Retinal pigment epithelial cell (primary cell): ENCODE results near the gene ARHGAP26.
"Not testable (repeated sequence)": the region's sequence is repeated elsewhere in the genome, so short reads cannot be mapped to it uniquely, and the experiment has no call there.

Experiments used
- DNase-seq: peaks from one replicate; pipeline ENCODE4 v3.0.0-alpha.2; 2010; ENCODE audit warnings: low read depth
- H3K4me3 ChIP-seq: 2 replicates; pipeline ENCODE4 v1.5.1; 2011; ENCODE audit warnings: mild to moderate bottlenecking, low read length, control low read depth, moderate library complexity
- CTCF ChIP-seq: conservative IDR thresholded peaks from 2 replicates; pipeline ENCODE4 v1.5.1; 2011; ENCODE audit warnings: low read depth, low read length, control low read depth, inconsistent platforms

Gene ARHGAP26

GRCh38 chr5:142994218-142994617 lies 224.0 kb downstream of the ARHGAP26 start:
- H3K4me3 ChIP-seq = no peak overlapping the region
- no peak for TF ChIP-seq CTCF
- DNase-seq = no peak

GRCh38 chr5:142995621-142996020 lies 225.4 kb downstream of the ARHGAP26 start:
- H3K4me3 ChIP-seq, DNase-seq: not testable (repeated sequence)

GRCh38 chr5:142997591-142997990 lies 227.4 kb downstream of the ARHGAP26 start:
- TF ChIP-seq CTCF = no peak
- H3K4me3 ChIP-seq = no peak overlapping the region
- DNase-seq = no peak

- no peak for DNase-seq
- H3K4me3 ChIP-seq = no peak overlapping the region
- TF ChIP-seq CTCF = no peak
Measured at GRCh38 chr5:142998316-142999020, 228.3 kb downstream of the ARHGAP26 start.

- not testable (repeated sequence) for DNase-seq, H3K4me3 ChIP-seq
Measured at GRCh38 chr5:143000551-143000950, 230.4 kb downstream of the ARHGAP26 start.

GRCh38 chr5:143001764-143002351 lies 231.7 kb downstream of the ARHGAP26 start:
- no peak for TF ChIP-seq CTCF
- no peak for DNase-seq
- no peak overlapping the region for H3K4me3 ChIP-seq

GRCh38 chr5:143002459-143003327 lies 232.5 kb downstream of the ARHGAP26 start:
- no peak for DNase-seq
- no peak overlapping the region for H3K4me3 ChIP-seq
- TF ChIP-seq CTCF = peak; percentile 72

GRCh38 chr5:143003328-143003636 lies 233.1 kb downstream of the ARHGAP26 start:
- no peak for TF ChIP-seq CTCF
- no peak for DNase-seq
- no peak overlapping the region for H3K4me3 ChIP-seq
